ENCODE results near the gene CISH.

Gene CISH

GRCh38 chr3:50635066-50635465 is 23.5 kb upstream of the CISH start:
- DNase-seq = no peak

GRCh38 chr3:50633230-50633790 is 21.7 kb upstream of the CISH start:
- no peak for DNase-seq

- no peak for DNase-seq
Observed at GRCh38 chr3:50632450-50632849, 20.9 kb upstream of the CISH start.

GRCh38 chr3:50630877-50631276 is 19.3 kb upstream of the CISH start:
- no peak for DNase-seq

GRCh38 chr3:50630394-50630793 is 18.8 kb upstream of the CISH start:
- no peak for DNase-seq

GRCh38 chr3:50628601-50629000 is 17.0 kb upstream of the CISH start:
- DNase-seq = no peak

- peak; percentile 17 to 54 for DNase-seq
Observed at GRCh38 chr3:50627407-50628051, 16.0 kb upstream of the CISH start.

GRCh38 chr3:50626401-50626800 is 14.8 kb upstream of the CISH start:
- DNase-seq = no peak

GRCh38 chr3:50625231-50626182 is 13.9 kb upstream of the CISH start:
- DNase-seq = no peak

GRCh38 chr3:50624634-50625033 is 13.1 kb upstream of the CISH start:
- DNase-seq = no peak

GRCh38 chr3:50623840-50624474 is 12.4 kb upstream of the CISH start:
- no peak for DNase-seq

- DNase-seq = no peak
Observed at GRCh38 chr3:50622881-50623280, 11.3 kb upstream of the CISH start.

GRCh38 chr3:50620820-50621219 is 9.2 kb upstream of the CISH start:
- no peak for DNase-seq

GRCh38 chr3:50620420-50620819 is 8.8 kb upstream of the CISH start:
- peak; percentile 15 to 36 for DNase-seq

- no peak for DNase-seq
Observed at GRCh38 chr3:50617911-50618481, 6.4 kb upstream of the CISH start.

- DNase-seq = no peak
Observed at GRCh38 chr3:50617096-50617791, 5.7 kb upstream of the CISH start, which contains the start of gene MAPKAPK3. Gene MAPKAPK3, plus strand, starts transcription at chr3:50617151. Its CDS starts 415 bp downstream, at chr3:50617566.

GRCh38 chr3:50616770-50617095 is 5.2 kb upstream of the CISH start:
- DNase-seq = peak; percentile 82 to 88

- peak; percentile 76 to 82 for DNase-seq
Observed at GRCh38 chr3:50616003-50616769, 4.6 kb upstream of the CISH start.

- no peak for DNase-seq
Observed at GRCh38 chr3:50615190-50615589, 3.6 kb upstream of the CISH start.

GRCh38 chr3:50612970-50613846 is 1.6 kb upstream of the CISH start:
- DNase-seq = no peak

All from hippocampal formation (tissue), 2 donors.